ENCODE data around the gene HYCC2.

- TF ChIP-seq, protein P1, sequence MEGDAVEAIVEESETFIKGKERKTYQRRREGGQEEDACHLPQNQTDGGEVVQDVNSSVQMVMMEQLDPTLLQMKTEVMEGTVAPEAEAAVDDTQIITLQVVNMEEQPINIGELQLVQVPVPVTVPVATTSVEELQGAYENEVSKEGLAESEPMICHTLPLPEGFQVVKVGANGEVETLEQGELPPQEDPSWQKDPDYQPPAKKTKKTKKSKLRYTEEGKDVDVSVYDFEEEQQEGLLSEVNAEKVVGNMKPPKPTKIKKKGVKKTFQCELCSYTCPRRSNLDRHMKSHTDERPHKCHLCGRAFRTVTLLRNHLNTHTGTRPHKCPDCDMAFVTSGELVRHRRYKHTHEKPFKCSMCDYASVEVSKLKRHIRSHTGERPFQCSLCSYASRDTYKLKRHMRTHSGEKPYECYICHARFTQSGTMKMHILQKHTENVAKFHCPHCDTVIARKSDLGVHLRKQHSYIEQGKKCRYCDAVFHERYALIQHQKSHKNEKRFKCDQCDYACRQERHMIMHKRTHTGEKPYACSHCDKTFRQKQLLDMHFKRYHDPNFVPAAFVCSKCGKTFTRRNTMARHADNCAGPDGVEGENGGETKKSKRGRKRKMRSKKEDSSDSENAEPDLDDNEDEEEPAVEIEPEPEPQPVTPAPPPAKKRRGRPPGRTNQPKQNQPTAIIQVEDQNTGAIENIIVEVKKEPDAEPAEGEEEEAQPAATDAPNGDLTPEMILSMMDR (conservative IDR thresholded peaks at IDR 0.05 in 1 of 2, IDR thresholded peaks at IDR 0.05 in 1 of 2; ENCODE audit: low read depth in 1 of 2, low read length in 2 of 2): no peak
- TF ChIP-seq EZH2 (IDR thresholded peaks at IDR 0.05; ENCODE audit: low read length, missing control alignments): no peak
Measured at GRCh38 chr2:201024518-201024917, 47.0 kb downstream of the HYCC2 start.

All from fibroblast of lung (primary cell).